ENCODE measurements around the gene FDXR.
"Not testable (repeated sequence)": the region's sequence is repeated elsewhere in the genome, so short reads cannot be mapped to it uniquely, and the experiment has no call there.

The FDXR gene, protein sequence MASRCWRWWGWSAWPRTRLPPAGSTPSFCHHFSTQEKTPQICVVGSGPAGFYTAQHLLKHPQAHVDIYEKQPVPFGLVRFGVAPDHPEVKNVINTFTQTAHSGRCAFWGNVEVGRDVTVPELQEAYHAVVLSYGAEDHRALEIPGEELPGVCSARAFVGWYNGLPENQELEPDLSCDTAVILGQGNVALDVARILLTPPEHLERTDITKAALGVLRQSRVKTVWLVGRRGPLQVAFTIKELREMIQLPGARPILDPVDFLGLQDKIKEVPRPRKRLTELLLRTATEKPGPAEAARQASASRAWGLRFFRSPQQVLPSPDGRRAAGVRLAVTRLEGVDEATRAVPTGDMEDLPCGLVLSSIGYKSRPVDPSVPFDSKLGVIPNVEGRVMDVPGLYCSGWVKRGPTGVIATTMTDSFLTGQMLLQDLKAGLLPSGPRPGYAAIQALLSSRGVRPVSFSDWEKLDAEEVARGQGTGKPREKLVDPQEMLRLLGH

DNA sequence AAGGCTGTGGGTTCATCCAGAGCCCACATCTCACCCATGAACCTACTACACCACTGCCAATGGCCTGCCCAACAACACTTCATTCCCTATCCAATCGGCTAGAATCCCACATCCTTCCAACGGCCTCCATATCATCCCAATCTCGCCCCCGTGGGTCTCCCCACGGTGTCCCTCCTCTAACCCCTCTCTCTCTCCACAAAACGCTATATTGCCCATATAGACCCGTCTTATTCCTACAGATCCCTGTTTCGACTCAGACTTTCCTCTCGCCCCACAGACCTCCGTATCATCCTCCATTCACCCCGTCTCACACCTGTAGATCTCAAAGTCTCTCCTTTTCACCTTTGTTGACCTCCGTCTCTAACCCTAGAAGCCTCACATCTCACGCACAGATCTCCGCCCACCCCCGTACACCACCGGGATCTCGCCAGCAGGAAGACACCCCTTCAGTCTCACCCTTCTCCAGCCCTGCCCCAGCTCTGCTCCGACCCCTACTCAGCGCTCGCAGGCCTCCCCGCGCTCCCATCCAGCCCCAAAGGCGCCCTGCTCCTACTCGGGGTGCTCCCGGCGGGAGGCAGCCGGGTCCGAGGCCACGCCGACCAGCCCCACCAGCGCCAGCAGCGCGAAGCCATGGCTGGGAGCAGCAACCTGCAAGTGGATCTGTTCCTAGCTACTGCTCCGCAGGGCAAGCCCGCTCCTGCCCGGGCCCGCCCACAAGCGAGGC, at the start of gene FDXR:
Gene FDXR (minus strand): TSS at position 682 of the 724 bp plus-strand sequence. CDS start 50 bp downstream, at position 632.
- DNase-seq = no peak

- DNase-seq = no peak
Observed at GRCh38 chr17:74922172-74922571, 49.4 kb upstream of the FDXR start.

GRCh38 chr17:74921769-74922168, 49.0 kb upstream of the FDXR start:
- DNase-seq = no peak

DNA sequence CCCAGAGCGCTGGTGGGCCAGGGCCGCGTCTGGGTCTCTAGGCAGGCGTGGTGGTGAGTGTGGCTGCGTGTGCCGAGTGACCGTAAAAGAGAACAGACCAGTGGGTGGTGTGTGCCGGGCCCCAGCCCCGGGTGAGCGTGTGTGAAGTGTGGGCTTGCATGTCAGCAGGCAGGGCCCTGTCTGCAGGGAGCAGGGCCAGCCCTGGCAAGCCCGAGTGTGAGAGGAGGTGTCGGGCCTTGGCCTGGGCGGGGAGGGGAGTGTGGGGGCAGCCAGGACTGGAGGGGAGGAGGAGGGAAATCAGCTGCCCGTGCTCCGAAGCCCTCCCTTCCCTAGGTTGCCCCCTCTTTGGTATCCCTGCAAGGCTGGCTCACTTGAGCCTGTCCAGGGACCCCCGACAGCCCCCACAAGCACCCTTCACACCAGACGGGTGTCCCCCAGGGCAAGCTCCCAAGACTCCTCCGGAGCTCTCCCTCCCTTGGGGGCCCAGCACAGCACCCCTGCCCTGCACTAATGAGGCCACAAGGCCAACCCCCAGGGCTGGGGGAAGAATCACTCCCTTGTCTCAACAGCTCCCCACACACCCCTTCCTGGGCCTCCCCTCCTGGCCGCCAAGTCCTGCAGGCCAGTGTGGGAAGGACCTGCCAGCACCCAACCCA, 48.4 kb upstream of the FDXR start:
- no peak for DNase-seq

GRCh38 chr17:74920642-74921025, 47.8 kb upstream of the FDXR start:
- no peak for DNase-seq

DNA sequence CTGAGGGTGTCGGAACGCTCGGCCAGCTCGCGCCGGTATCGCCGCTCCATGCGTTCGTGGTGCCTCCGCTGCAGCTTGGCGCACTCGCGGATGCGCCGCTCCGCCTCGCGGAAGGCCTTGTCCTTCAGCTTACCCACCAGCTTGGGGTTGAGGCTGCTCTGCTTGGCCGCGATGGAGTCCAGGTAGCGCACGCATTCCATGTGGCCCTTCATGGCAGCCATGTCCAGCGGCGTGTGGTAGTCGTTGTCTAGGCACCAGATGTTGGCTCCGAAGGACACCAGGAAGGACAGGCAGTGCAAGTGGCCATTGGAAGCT, 47.5 kb upstream of the FDXR start:
- DNase-seq = no peak

GRCh38 chr17:74919440-74920305, 46.9 kb upstream of the FDXR start:
- DNase-seq = no peak

- DNase-seq = no peak
Observed at GRCh38 chr17:74918906-74919305, 46.1 kb upstream of the FDXR start.

- no peak for DNase-seq
Observed at GRCh38 chr17:74917430-74917829, 44.6 kb upstream of the FDXR start.

- DNase-seq = no peak
Observed at GRCh38 chr17:74916851-74917199, 44.0 kb upstream of the FDXR start.

DNA sequence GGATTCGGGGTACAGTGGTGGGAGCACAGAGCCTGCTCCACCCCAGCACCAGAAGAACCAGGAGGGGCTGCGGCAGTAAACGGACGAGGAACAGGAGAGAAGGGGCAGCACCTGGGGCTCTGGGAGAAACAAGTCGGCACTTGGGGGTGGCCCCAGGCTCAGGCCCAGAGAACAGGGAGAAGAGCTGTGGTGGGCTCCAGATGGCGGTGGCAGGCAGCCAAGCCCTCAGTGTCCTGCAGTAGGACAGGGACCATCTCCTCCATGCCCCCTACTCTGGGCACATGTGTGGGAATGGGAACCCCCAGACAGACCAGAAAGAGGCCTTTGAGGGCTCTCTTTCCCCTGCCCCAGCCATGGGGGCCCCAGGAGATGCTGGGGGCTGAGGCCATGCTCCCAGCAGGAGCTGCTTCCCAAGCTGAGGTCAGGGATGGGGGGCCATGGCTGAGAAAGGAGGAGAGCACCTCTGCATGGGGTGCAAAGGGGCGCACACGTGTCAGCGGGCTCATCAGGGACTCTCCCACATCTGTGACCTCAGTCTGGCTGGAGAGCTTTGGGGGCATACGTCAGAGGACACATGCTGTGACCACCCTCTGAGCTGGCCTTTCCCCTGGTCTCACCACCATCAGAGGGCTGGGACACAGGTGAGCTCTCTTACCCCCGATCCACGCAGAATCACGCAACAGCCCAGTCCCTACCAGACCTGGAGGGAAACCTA, 43.5 kb upstream of the FDXR start:
- no peak for DNase-seq

- not testable (repeated sequence) for DNase-seq
Observed at GRCh38 chr17:74911423-74911822, 38.6 kb upstream of the FDXR start.

DNA sequence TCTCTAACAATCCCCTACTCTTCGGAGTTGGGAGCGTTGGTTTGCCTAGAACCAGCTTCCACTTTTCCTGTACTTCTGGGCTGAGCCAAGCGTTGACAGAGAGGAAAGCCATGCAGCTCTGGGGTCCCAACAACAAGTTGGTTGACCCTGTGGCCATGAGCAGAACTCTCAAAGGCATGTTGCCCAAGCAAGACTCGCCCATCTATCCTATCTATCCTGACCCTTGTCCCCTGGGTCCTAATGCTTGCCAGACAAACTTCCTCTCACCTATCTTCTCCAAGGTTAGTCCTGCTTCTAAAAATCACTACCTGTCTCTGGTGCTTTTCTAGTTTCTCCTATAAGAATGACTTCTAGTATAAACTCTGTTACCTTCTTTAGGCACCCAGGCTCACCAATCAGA, 36.3 kb upstream of the FDXR start:
- DNase-seq = not testable (repeated sequence)

GRCh38 chr17:74907012-74907411, 34.2 kb upstream of the FDXR start:
- no peak for DNase-seq

- not testable (repeated sequence) for DNase-seq
Observed at GRCh38 chr17:74906214-74906793, 33.5 kb upstream of the FDXR start.

DNA sequence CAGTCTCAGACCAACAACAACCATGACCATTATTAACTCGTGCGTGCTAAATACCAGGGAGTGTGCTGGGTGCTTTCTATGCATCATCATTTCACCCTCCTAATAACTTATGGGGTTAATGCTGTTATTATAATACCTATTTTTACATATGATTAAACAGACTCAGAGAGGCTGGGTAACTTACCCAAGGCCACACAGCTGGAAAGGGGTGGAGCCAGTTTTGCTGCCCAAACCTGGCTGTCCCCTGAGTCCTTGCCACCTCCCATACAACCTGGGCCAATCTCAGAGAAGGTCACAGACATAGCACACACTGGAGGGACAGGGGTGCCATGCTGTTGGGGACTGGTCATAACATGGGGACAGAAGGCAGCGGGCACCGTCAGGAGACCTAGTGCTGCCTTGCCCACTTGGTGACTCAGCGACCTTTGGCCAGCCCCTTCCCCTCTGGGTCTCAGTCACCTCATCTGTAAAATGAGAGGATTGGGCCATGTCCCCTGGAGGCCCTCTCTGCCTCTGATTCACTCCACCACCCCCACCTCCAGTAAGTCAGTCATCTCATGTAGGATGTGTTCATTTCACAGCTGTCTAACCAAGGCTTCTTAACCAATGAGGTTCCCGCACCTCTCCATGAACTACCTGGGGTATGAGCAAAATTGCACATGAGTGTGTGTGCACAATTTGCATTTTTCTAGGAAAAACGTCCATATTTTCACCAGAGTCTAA, 32.1 kb upstream of the FDXR start:
- DNase-seq = no peak

- DNase-seq = no peak
Observed at GRCh38 chr17:74903671-74904070, 30.9 kb upstream of the FDXR start.

- no peak for DNase-seq
Observed at GRCh38 chr17:74903034-74903433, 30.2 kb upstream of the FDXR start.

- no peak for DNase-seq
Observed at GRCh38 chr17:74901353-74902135, 28.8 kb upstream of the FDXR start.

DNA sequence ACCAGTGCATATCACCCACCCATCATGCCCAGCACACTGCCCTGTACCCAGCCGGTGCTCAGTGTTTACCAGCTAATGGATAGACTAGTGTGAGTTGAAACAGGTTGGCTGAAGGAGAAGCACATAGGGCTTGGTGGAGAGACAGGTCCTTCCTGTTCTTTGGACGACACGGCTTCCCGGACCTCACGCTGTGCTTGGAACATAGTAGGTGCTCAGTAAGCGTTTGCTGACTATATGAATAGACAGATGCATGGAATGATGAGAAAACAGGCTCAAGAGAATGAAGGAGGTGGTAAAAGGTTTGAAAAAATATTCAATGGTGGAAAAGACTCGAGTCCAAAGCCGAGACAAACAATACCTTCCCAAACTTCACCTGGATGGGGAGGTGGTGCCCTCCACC, 27.4 kb upstream of the FDXR start:
- DNase-seq = no peak
